ENCODE data around the gene TUBB6. TPM values are rescaled to one million over a fixed set of nuclear protein-coding genes. Genes with fewer than 3 reads are reported as not detected.

TUBB6 gene
- total RNA-seq, 1 donor = 312 TPM

- Histone ChIP-seq H3K79me2 (ENCODE audit: insufficient read depth, low read length) (no peaks in the 10 kb centered on the region), H4K20me1 (ENCODE audit: insufficient read depth, low read length) (no peaks in the 10 kb centered on the region), H2AFZ (ENCODE audit: low read length) (peak overlapping the region; percentile 93), H3K9me3 (ENCODE audit: low read depth, low read length) (no peaks in the 10 kb centered on the region), H3K27ac (ENCODE audit: low read depth, low read length) (peak overlapping the region; percentile 88), H3K27me3 (ENCODE audit: insufficient read depth, low read length) (no peaks in the 10 kb centered on the region), H3K4me2 (ENCODE audit: insufficient read depth, low read length) (peak overlapping the region; percentile 86), H3K4me1 (ENCODE audit: insufficient read depth, low read length) (peaks cover 13% of the 10 kb centered on the region), H3K36me3 (ENCODE audit: insufficient read depth, low read length) (no peaks in the 10 kb centered on the region), H3K4me3 (ENCODE audit: insufficient read depth, low read length) (peak overlapping the region; percentile 79)
- no peak for TF ChIP-seq CTCF (IDR thresholded peaks at IDR 0.05; ENCODE audit: extremely low read depth, low read depth, low read length)
- peak; percentile 96 for DNase-seq (ENCODE audit: insufficient read length, low spot score, missing footprints)
Measured at GRCh38 chr18:12287684-12288402, 20.2 kb upstream of the TUBB6 start.

GRCh38 chr18:12288403-12288755, 19.7 kb upstream of the TUBB6 start:
- H3K4me3 ChIP-seq (ENCODE audit: insufficient read depth, low read length) = peak overlapping the region; percentile 79
- peaks cover 11% of the 10 kb centered on the region for H3K4me1 ChIP-seq (ENCODE audit: insufficient read depth, low read length)
- no peaks in the 10 kb centered on the region for H4K20me1 ChIP-seq (ENCODE audit: insufficient read depth, low read length)
- no peaks in the 10 kb centered on the region for H3K79me2 ChIP-seq (ENCODE audit: insufficient read depth, low read length)
- DNase-seq (ENCODE audit: insufficient read length, low spot score, missing footprints) = no peak
- no peak for TF ChIP-seq CTCF (IDR thresholded peaks at IDR 0.05; ENCODE audit: extremely low read depth, low read depth, low read length)
- H3K9me3 ChIP-seq (ENCODE audit: low read depth, low read length) = no peaks in the 10 kb centered on the region
- H3K27ac ChIP-seq (ENCODE audit: low read depth, low read length) = peak overlapping the region; percentile 88
- H3K4me2 ChIP-seq (ENCODE audit: insufficient read depth, low read length) = peak overlapping the region; percentile 86
- H3K36me3 ChIP-seq (ENCODE audit: insufficient read depth, low read length) = no peaks in the 10 kb centered on the region
- no peaks in the 10 kb centered on the region for H3K27me3 ChIP-seq (ENCODE audit: insufficient read depth, low read length)
- peak overlapping the region; percentile 93 for H2AFZ ChIP-seq (ENCODE audit: low read length)

- H3K4me1 ChIP-seq (ENCODE audit: insufficient read depth, low read length) = peaks cover 11% of the 10 kb centered on the region
- no peaks in the 10 kb centered on the region for H3K9me3 ChIP-seq (ENCODE audit: low read depth, low read length)
- no peak overlapping the region for H3K27ac ChIP-seq (ENCODE audit: low read depth, low read length)
- H3K4me3 ChIP-seq (ENCODE audit: insufficient read depth, low read length) = no peak overlapping the region
- no peak for TF ChIP-seq CTCF (IDR thresholded peaks at IDR 0.05; ENCODE audit: extremely low read depth, low read depth, low read length)
- no peak overlapping the region for H3K4me2 ChIP-seq (ENCODE audit: insufficient read depth, low read length)
- no peaks in the 10 kb centered on the region for H4K20me1 ChIP-seq (ENCODE audit: insufficient read depth, low read length)
- no peak for DNase-seq (ENCODE audit: insufficient read length, low spot score, missing footprints)
- no peak overlapping the region for H2AFZ ChIP-seq (ENCODE audit: low read length)
- no peaks in the 10 kb centered on the region for H3K36me3 ChIP-seq (ENCODE audit: insufficient read depth, low read length)
- no peaks in the 10 kb centered on the region for H3K27me3 ChIP-seq (ENCODE audit: insufficient read depth, low read length)
- no peaks in the 10 kb centered on the region for H3K79me2 ChIP-seq (ENCODE audit: insufficient read depth, low read length)
Measured at GRCh38 chr18:12290086-12290485, 18.0 kb upstream of the TUBB6 start.

GRCh38 chr18:12291161-12291560, 16.9 kb upstream of the TUBB6 start:
- no peaks in the 10 kb centered on the region for H3K36me3 ChIP-seq (ENCODE audit: insufficient read depth, low read length)
- no peak for DNase-seq (ENCODE audit: insufficient read length, low spot score, missing footprints)
- no peak for TF ChIP-seq CTCF (IDR thresholded peaks at IDR 0.05; ENCODE audit: extremely low read depth, low read depth, low read length)
- H3K9me3 ChIP-seq (ENCODE audit: low read depth, low read length) = no peaks in the 10 kb centered on the region
- no peak overlapping the region for H3K4me3 ChIP-seq (ENCODE audit: insufficient read depth, low read length)
- H4K20me1 ChIP-seq (ENCODE audit: insufficient read depth, low read length) = no peaks in the 10 kb centered on the region
- H3K79me2 ChIP-seq (ENCODE audit: insufficient read depth, low read length) = no peaks in the 10 kb centered on the region
- H3K4me2 ChIP-seq (ENCODE audit: insufficient read depth, low read length) = no peak overlapping the region
- H3K27ac ChIP-seq (ENCODE audit: low read depth, low read length) = no peak overlapping the region
- peaks cover 18% of the 10 kb centered on the region for H3K4me1 ChIP-seq (ENCODE audit: insufficient read depth, low read length)
- H3K27me3 ChIP-seq (ENCODE audit: insufficient read depth, low read length) = no peaks in the 10 kb centered on the region
- H2AFZ ChIP-seq (ENCODE audit: low read length) = no peak overlapping the region

All from osteoblast (primary cell).